Middle frontal gyrus (tissue), 1 donor: ENCODE data around the gene KIF11.
"Not testable (repeated sequence)": the region's sequence is repeated elsewhere in the genome, so short reads cannot be mapped to it uniquely, and the experiment has no call there.

Source experiments
- DNase-seq: peaks from one replicate; pipeline ENCODE4 v3.0.0-alpha.2; 2015; ENCODE audit warnings: low spot score; ENCODE audit errors: extremely low spot score

KIF11 gene

DNA sequence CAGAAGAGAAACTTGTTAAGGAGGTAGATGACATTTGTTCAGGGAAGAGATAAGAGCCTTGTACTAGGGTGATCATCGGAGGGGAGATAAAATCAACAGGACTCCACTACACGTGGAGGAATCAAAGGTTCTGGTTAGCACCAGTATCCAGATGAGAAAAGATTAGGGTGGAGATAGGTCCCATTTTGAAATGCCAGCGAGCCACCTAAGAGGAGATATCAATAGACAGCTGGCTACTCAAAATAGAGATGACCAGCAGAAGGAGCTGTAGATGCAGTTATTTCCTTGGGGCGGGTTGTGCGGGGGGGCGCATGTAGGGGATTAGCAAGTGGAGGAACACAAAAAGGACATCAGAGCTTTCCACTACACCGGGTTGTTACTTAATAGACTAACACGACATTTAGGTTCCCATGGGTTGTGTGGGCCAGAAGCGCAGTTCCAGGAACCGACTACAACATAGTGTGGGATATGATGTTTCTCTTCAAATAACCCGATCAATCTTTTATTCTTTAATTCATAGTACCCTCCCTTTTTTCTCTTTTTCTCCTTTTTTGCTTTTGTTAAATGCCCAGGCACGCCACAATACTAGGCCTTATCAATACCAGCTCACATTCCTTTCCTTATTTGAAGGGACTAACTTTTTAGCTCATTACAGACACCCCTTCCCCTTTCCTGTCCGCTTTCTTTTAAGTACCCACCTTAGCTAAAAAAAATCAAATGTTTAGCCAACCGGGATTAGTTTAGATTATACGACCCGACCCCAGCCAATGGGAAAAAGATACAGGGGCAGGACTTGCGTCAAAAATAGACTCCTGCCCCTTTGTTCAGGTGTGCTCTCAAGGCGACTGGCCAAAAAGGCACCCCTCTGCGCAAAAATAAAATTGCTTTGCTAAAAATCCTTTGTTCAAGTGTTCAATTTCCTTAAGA is 2.0 kb upstream of the KIF11 start:
- DNase-seq, result no peak

DNA sequence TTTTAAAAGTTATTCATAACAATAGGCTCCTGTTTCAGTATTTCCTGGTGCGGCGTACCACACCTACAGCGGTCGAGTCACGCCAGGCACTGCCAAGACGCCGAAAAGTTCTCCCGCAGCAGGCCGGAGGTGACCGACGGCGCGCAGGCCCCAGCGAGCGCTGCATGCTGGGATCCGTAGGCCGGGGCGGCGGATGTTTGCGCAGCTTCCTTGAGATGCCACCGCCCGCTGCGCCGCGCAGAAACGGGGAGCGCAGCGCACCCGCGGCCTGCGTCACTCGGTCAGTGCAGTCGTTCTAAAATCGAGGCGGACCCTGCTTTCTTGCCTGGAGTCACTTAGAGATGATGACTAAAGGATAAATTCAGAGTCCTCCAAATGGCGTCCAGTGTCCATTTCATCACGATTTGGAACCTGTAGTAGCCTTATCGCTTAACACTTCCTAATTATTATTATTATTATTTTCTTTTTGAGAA is 1.3 kb upstream of the KIF11 start:
- peak; percentile 82 for DNase-seq

- DNase-seq, result no peak
Observed at GRCh38 chr10:92593619-92594588, 974 bp downstream of the KIF11 start.

GRCh38 chr10:92595505-92595904 is 2.6 kb downstream of the KIF11 start:
- DNase-seq, result no peak

GRCh38 chr10:92598321-92598720 is 5.4 kb downstream of the KIF11 start:
- no peak for DNase-seq

- no peak for DNase-seq
Observed at GRCh38 chr10:92604841-92605240, 11.9 kb downstream of the KIF11 start.

DNA sequence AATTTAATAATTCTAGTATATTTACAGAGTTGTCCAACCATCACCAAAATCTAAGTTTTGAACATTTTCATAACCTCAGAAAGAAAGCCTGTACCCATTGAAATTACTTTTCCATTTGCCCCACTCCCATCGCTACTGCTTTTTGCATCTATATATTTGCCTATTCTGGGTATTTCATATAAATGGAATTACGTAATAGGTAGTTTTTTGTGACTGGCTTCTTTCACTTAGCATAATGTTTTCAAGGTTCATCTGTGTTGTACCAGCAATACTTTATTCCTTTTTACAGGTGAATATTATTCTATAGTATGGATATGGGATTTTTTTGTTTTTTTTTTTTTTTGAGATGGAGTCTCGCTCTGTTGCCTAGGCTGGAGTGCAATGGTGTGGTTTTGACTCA is 22.6 kb downstream of the KIF11 start:
- DNase-seq, result no peak

DNA sequence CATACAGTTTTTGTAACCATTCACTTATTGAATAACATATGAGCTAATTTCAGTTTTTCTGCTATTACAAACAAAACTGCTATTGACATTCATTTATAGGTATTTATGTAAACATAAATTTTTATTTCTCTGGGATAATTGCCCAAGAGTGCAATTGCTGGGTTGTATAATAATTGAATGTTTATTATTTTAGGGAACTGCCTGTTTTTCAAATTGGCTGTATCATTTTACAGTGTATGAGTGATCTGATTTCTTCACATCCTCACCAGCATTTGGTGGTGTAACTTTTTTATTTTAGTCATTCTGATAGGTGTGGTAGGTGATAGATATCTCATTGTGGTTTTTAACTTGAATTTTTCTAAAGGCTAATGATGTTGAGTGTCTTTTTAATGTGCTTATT is 26.4 kb downstream of the KIF11 start:
- DNase-seq, result no peak

DNA sequence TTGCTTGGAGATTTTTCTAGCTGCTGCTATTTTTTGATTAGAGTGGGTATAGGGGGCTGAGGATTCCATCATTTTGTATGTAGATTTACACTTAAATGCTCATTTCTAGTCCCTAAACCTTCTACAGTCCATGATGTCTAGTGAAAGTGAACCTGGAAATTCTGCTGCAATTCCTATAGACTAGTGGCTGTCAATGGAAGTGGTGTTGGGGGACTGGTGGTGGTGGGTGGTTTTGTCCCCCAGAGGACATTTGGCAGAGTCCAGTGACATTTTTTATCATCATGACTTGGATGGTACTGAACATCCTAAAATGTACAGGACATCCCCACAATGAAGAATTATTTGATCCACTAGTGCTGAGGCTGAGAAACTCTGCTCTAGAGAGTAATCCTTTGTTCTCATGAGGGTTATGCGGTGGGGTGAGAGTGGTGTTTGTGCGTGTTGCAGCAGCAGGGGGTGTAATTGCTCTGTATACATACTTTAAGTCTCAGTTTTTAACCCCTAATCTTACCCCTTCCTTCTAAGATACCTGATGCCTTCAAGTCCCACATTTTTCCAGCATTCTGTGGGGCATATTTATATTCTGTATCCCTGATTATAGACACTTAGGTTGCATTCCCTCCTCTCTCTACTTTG is 35.0 kb downstream of the KIF11 start:
- no peak for DNase-seq

GRCh38 chr10:92629945-92630344 is 37.0 kb downstream of the KIF11 start:
- DNase-seq, result no peak

- DNase-seq, result no peak
Observed at GRCh38 chr10:92638037-92638436, 45.1 kb downstream of the KIF11 start.

GRCh38 chr10:92640107-92640506 is 47.2 kb downstream of the KIF11 start:
- no peak for DNase-seq

DNA sequence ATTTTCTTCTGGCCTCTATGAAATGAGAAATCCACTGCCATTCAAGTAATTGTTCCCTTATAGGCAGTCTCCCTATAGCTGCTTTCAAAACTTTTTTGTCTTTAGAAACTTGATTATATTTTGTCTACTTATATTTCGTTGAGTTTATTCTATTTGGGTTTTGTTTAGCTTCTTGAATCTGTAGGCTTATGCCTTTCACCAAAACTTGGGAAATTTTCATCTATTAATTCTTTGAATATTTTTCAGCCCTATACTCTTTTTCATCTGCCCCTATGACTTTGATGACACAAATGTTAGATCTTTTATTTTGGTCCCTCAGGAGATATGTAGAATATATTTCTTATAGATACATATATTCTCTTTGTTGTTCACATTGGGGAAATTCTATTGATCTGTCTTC is 48.6 kb downstream of the KIF11 start:
- no peak for DNase-seq

DNA sequence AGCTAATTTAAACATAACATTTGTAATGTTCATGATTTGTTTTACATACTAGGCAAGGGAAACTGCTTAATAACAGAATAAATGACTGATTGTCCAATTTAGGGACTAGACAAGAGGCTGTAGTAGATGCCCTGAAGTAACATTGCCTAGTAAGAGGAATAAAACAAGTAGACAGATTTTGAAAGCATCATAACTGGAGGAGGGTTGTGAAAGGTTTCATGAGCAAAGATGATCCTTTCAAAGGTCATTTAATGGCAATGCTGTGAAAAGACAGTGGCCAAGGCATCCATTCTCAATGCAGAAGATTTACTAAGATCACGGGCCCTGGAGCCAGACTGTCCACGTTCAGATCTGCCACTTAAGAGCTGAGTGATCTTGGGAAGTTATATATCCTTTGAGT is 52.0 kb downstream of the KIF11 start:
- DNase-seq, result no peak

DNA sequence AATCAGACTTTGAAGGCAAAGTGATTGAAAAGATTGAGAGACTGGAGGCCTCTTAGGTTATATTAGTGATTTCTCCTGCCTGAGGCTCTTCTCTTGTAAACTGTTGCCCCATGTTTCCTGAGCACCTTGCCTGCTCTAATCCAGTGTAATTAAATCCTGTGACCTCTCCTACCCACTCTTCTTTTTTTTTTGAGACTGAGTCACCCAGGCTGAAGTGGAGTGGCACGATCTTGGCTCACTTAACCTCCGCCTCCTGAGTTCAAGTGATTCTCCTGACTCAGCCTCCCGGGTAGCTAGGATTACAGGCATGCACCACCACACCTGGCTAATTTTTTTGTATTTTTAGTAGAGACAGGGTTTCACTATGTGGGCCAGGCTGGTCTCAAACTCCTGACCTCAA is 57.9 kb downstream of the KIF11 start:
- not testable (repeated sequence) for DNase-seq

DNA sequence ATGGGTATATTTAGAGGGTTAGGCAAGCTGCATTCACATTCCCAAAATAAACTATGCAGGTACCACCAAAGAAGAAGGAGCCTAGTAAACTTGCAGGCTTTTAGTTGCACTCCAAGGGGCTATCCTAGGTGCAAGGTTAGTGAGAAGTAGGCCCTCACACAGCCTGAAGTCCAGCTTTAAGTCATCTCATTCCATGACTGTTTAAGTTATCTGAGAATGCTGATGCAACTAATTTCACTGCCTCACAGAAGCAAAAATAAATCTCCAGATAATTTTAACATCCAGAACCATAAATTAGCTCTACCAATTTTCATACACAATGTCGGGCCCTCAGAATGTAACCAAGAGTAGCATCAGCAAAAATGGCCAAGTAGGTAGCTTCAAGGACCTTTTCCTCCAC is 62.5 kb downstream of the KIF11 start:
- no peak for DNase-seq

DNA sequence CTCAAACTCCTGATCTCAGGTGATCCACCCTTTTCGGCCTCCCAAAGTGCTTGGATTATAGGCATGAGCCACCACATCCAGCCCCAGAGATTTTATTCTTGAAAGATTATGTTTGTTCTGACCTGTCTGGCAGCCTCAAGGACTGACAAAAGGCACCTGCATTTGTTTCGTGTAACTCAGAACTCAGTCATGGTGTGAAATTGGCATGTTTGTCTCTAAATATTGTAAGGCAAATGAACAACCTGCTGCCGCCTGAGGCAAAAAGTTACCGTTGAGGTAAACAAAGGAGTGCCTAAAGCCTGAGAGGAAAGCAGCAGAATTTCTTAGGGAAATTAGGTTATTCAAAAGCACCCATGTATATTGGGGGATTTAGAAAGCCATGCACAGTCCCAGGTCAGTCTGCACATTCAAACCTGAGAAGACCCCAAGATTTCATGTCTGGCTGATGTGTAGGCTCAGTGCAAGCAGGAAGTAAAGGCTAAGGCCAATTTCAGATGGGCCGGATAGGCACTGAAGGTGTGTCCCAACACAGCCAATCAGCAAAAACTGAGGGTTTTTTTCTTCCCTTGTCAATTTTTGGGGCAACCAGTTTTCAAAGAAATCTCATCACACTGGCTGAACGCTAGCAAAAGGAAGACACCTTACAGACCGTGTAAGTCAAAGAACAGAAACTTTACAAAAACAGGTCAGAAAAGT is 63.5 kb downstream of the KIF11 start:
- no peak for DNase-seq

GRCh38 chr10:92657024-92657423 is 64.1 kb downstream of the KIF11 start:
- DNase-seq, result no peak

GRCh38 chr10:92662848-92663247 is 69.9 kb downstream of the KIF11 start:
- DNase-seq, result no peak

DNA sequence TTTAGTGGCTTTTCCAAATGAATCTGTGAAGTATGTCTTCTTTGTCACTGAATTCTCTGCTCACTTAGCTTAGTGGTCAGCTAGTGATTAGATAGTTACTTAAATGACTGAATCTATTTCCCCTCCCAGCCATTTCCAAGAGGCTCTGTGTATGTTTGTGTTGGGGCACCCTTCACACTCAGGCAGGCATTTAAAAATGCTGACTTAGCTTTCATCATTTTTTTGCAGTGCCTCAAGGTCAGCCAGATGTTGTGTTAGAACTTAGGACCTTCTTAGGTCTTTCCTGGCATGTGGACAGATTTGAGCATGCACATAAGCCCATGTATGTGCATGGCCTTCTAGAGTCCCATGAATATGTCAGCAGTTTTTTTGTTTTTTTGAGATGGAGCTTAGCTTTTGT is 71.4 kb downstream of the KIF11 start:
- DNase-seq, result no peak

GRCh38 chr10:92667078-92667477 is 74.1 kb downstream of the KIF11 start:
- DNase-seq, result no peak
